Measurements from ENCODE around the gene NUDCD2.

DNA sequence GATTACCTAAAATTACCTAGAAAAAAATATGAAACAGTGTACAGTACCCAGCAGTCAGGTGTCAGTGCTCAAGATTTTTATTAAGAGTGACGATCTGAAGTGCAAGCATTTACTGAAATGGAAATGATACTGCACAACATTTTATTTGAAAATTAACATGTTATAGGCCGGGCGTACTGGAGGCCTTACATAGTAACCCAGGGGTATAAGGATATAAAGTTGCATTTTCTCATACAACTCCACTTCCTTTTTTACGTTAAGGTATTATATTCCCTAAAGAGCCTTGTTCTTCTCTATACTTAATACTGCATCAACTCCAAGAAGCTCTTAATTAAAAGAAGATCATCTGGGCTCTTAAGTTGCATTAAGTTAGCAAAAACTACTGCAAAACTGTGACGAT is 48.9 kb upstream of the NUDCD2 start:
- TF ChIP-seq, protein P1, sequence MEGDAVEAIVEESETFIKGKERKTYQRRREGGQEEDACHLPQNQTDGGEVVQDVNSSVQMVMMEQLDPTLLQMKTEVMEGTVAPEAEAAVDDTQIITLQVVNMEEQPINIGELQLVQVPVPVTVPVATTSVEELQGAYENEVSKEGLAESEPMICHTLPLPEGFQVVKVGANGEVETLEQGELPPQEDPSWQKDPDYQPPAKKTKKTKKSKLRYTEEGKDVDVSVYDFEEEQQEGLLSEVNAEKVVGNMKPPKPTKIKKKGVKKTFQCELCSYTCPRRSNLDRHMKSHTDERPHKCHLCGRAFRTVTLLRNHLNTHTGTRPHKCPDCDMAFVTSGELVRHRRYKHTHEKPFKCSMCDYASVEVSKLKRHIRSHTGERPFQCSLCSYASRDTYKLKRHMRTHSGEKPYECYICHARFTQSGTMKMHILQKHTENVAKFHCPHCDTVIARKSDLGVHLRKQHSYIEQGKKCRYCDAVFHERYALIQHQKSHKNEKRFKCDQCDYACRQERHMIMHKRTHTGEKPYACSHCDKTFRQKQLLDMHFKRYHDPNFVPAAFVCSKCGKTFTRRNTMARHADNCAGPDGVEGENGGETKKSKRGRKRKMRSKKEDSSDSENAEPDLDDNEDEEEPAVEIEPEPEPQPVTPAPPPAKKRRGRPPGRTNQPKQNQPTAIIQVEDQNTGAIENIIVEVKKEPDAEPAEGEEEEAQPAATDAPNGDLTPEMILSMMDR (optimal IDR thresholded peaks at IDR 0.05 in 1 of 3, IDR thresholded peaks at IDR 0.05 in 1 of 3, conservative IDR thresholded peaks at IDR 0.05 in 1 of 3; ENCODE audit: extremely low read depth in 1 of 3, insufficient read depth in 2 of 3, low read length in 3 of 3): no peak
- no peak for TF ChIP-seq EZH2 (IDR thresholded peaks at IDR 0.05; ENCODE audit: low read length)
